Kidney (tissue), 14 donors: ENCODE results near the gene FAM151A. TPM values are rescaled to one million over a fixed set of nuclear protein-coding genes. Genes with fewer than 3 reads are reported as not detected.
A peak's percentile ranks its signal among the peaks of the same experiment; 100 is the strongest.

Experiments
- DNase-seq, 5 donors: peaks; one replicate each; pipeline ENCODE4 v3.0.0-alpha.2; 2013 to 2020
- FAIRE-seq: peaks from 2 replicates; lab custom pipeline; 2012; peaks lifted over from hg19 to GRCh38; lab: Jason Lieb, UNC
- H3K27ac ChIP-seq, 2 donors: one replicate each; pipeline ENCODE4 v1.7.0; 2013; ENCODE audit warnings: low read depth in 2 of 2, low read length in 2 of 2, inconsistent platforms in 1 of 2
- H3K27me3 ChIP-seq: one replicate; pipeline ENCODE4 v1.7.1; 2013; ENCODE audit warnings: low read length, inconsistent platforms; ENCODE audit not compliant: control insufficient read depth, insufficient read depth
- H3K36me3 ChIP-seq, 3 donors: one replicate each; pipeline versions ENCODE4 v1.7.0 to v1.7.1; 2013; ENCODE audit warnings: low read length in 3 of 3, control low read depth in 1 of 3, inconsistent platforms in 1 of 3; ENCODE audit not compliant: insufficient read depth in 3 of 3, control insufficient read depth in 2 of 3
- H3K4me1 ChIP-seq, 3 donors: one replicate each; pipeline versions ENCODE4 v1.7.0 to v1.7.1; 2013; ENCODE audit warnings: low read length in 3 of 3, inconsistent platforms in 1 of 3, low read depth in 1 of 3; ENCODE audit not compliant: control insufficient read depth in 2 of 3, insufficient read depth in 2 of 3
- H3K4me3 ChIP-seq, 3 donors: one replicate each; pipeline versions ENCODE4 v1.7.0 to v1.8.1; 2013; ENCODE audit warnings: low read length in 3 of 3, control low read depth in 1 of 3, inconsistent platforms in 1 of 3
- H3K9ac ChIP-seq, 3 donors: one replicate each; pipeline versions ENCODE4 v1.7.0 to v1.7.1; 2013; ENCODE audit warnings: low read length in 3 of 3, control low read depth in 1 of 3, inconsistent platforms in 1 of 3
- H3K9me3 ChIP-seq, 3 donors: one replicate each; pipeline versions ENCODE4 v1.7.0 to v1.7.1; 2013; ENCODE audit warnings: low read length in 3 of 3, control low read depth in 1 of 3, inconsistent platforms in 1 of 3; ENCODE audit not compliant: control insufficient read depth in 2 of 3, insufficient read depth in 1 of 3
- intact Hi-C: fragments of 100-400 bp; cut with DNase I; formaldehyde crosslinking; loops from one replicate; pipeline ENCODE4 v1.11.1; 2022
- polyA plus RNA-seq: library from polyadenylated mRNA; stranded (reverse); fragments of 350-450 nt; fragmentation: Illumina TruSeq; extraction: RNeasy Lipid Tissue Mini Kit (QIAGEN cat#74804); gene quantifications from one replicate; pipeline ENCODE4 v1.2.3, GENCODE V29; 2014; ENCODE audit warnings: low read depth, low replicate concordance; ENCODE audit not compliant: insufficient read depth
- total RNA-seq: library from RNA; stranded (reverse); fragmentation: NEBNext Ultra II Directional; extraction: Animal tissue kit (Norgen Biotek cat#: 25700); gene quantifications from one replicate; pipeline ENCODE4 v1.2.1, GENCODE V29; 2021
- TF ChIP-seq, protein P1 (sequence below): IDR thresholded peaks from 3 replicates; pipeline ENCODE4 v1.5.1; 2012; ENCODE audit warnings: mild to moderate bottlenecking, moderate library complexity, borderline replicate concordance; ENCODE audit not compliant: insufficient read depth; ENCODE audit errors: extremely low read depth
- donor health status: control.
- donor health status: control.
- donor health status: control.
- donor health status: control.
- donor health status: control.
- donor health status: DM: yes; HTN: yes; CAD: no.
- donor health status: Normal renal cell carcinoma (clear cell type).

Gene FAM151A
- total and polyA plus RNA-seq, 2 donors from 2014 or later: 237 TPM; not detected in 1

DNA sequence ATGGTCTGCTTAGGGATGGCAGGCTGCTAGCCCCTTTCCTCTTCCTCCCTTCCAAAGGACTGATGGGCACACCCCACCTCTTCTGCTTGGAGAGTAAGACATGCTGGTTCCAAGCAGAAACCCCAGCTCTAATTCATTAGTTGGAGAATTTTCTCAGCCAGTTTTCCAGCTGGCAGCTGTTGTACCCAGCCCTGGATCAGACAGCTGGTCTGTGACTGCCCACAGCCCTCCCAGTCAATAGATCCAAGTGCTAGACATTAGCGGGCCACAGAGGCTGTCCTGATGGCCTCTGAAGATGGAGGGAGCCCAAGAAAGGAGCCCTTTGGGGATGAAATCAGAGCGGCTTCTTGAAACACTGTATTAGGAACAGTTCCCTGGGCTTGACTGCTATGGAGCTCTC is 39.5 kb downstream of the FAM151A start:
- H3K9ac ChIP-seq: no peak overlapping the region

DNA sequence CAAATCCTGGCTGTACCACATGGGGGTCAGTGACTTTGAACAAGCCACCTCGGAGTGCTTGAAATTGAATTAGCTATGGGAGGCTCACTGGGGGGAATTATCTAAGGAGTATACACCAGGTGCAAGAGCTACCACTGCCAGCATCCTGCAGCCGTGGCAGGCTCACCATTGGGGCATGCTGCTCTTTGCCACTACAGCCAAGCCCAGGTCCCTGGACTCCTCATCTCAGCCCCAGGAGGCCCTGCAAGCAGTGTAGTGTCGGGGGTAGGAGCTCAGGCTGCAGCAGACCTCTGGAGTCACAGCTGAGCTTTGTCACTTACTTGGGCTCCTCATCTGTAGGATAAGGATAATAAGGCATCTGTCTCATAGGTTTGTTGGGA is 40.0 kb downstream of the FAM151A start:
- Histone ChIP-seq H3K36me3 (peaks cover 0 to 8% (median 3%) of the 10 kb centered on the region in 3 donors), H3K27me3 (no peaks in the 10 kb centered on the region), H3K4me3 (no peak overlapping the region), H3K4me1 (peaks cover 0 to 39% (median 32%) of the 10 kb centered on the region in 3 donors), H3K9ac (no peak overlapping the region), H3K9me3 (no peaks in the 10 kb centered on the region), H3K27ac (peak overlapping the region; percentile 74 to 98)
- intact Hi-C loops: no loop called here
- TF ChIP-seq, protein P1, sequence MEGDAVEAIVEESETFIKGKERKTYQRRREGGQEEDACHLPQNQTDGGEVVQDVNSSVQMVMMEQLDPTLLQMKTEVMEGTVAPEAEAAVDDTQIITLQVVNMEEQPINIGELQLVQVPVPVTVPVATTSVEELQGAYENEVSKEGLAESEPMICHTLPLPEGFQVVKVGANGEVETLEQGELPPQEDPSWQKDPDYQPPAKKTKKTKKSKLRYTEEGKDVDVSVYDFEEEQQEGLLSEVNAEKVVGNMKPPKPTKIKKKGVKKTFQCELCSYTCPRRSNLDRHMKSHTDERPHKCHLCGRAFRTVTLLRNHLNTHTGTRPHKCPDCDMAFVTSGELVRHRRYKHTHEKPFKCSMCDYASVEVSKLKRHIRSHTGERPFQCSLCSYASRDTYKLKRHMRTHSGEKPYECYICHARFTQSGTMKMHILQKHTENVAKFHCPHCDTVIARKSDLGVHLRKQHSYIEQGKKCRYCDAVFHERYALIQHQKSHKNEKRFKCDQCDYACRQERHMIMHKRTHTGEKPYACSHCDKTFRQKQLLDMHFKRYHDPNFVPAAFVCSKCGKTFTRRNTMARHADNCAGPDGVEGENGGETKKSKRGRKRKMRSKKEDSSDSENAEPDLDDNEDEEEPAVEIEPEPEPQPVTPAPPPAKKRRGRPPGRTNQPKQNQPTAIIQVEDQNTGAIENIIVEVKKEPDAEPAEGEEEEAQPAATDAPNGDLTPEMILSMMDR: no peak
- no peak for DNase-seq
- FAIRE-seq: no peak

More for the DNA sequence above, 39.5 kb downstream of the FAM151A start:
- intact Hi-C loops: no loop called here
- TF ChIP-seq, protein P1: no peak
- Histone ChIP-seq H3K9me3 (no peaks in the 10 kb centered on the region), H3K36me3 (peaks cover 0 to 8% (median 5%) of the 10 kb centered on the region in 3 donors), H3K27me3 (no peaks in the 10 kb centered on the region), H3K27ac (no peak overlapping the region), H3K4me3 (no peak overlapping the region), H3K4me1 (peaks cover 0 to 37% (median 32%) of the 10 kb centered on the region in 3 donors)
- FAIRE-seq (no peak), DNase-seq (no peak)

DNA sequence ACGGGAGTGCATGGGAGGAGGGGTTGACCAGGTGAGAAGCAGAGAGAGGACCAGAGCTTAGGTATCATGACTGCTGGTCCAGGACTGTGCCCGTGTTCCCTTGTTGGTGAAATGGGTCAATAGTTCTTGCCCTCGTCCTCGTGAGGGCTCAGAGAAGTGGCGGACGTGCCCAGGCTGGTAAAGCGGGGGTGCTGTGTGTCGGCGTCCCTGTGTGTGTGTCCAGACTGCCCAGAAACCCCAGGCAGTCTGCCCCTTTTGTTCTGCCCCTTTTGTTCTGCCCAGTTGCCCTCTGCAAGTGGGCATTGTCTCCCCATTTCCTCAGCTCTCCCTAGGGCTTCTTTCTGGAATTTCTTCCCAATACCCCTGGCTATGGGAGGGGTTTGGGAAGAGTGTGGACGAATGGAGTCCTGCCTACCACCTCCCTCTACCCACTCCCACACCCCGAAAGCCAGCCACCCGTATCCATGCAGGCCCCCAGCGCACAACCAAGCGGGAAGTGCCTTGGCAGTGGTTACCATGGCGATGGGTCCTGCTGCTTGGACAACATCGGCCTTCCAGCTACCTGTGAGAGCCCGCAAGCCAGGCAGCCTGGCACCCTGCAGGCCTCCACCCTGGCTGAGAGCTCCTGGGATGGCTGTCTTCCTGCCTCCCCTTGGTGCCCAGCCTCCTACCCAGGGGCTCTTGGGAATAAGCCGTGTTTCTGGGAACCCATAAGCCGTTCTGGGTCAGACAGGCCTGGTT is 40.6 kb downstream of the FAM151A start:
- H3K4me3 ChIP-seq: peak overlapping the region in 1 of 3 donors; percentile 7
- FAIRE-seq: no peak

More for the DNA sequence above, 40.6 kb downstream of the FAM151A start:
- H3K27ac ChIP-seq: peak overlapping the region; percentile 74 to 98
- peak overlapping the region in 1 of 3 donors; percentile 81 for H3K9ac ChIP-seq
- no peaks in the 10 kb centered on the region for H3K9me3 ChIP-seq
- H3K27me3 ChIP-seq: no peaks in the 10 kb centered on the region
- TF ChIP-seq, protein P1: no peak
- intact Hi-C loops: no loop called here
- peaks cover 0 to 45% (median 36%) of the 10 kb centered on the region in 3 donors for H3K4me1 ChIP-seq
- DNase-seq: peak; percentile 90 to 95 (median 94)
- H3K36me3 ChIP-seq: peaks cover 0 to 8% (median 3%) of the 10 kb centered on the region in 3 donors
